NCI-H774 (cell line): ENCODE data around the gene ADAMTS2.

Source experiments
- DNase-seq: peaks from one replicate; lab custom pipeline; 2025; lab: John Stamatoyannopoulos, UW

The ADAMTS2 gene

DNA sequence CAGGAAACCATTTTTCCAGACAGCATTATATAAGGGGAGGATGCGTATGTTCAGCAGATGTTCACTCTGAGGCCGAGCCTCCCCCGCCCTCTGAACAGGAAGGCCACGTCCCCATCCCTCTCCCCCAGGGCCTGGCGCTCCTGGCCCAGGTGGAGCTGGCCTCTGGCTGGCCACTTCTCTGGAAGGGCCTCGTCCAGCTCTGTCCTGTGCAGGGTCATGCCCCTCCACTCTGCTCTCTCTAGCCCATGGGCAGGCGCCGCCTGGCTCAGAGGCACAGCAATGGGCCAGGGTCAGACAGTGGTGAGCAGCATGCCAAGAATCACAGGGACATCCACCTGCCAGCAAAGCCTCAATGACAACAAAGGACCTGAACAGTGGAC is 34.2 kb downstream of the ADAMTS2 start:
- DNase-seq = no peak

DNA sequence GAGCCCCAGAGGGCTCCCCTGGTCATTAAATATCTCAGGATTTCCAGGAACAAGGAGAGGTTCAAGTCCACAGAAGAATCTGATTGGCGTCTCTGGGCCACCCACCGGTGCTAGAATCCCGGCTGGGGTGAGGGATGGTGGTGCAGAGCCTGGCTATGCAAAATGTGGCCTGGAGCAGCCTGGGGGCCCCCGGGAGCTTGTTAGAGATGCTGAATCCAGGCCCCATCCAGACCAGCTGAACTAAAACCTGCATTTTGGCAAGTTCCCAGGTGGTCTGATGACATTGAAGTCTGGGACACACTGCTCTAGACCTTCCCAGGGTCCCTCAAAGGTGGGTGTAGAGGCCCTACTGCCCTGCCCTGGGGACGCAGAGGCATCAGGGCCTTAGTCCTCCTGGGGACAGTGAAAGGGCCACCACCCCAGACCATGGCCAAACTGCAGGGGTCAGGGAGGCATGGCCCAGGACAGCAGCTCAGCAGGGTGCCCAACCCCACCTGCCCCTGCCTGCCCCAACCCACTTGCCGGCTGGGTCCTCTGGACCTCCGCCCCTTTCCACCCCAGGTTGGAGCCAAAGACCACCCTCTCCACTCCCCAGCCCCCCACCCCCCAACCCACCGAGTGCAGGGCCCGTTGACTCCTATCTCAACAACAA is 34.7 kb downstream of the ADAMTS2 start:
- no peak for DNase-seq

DNA sequence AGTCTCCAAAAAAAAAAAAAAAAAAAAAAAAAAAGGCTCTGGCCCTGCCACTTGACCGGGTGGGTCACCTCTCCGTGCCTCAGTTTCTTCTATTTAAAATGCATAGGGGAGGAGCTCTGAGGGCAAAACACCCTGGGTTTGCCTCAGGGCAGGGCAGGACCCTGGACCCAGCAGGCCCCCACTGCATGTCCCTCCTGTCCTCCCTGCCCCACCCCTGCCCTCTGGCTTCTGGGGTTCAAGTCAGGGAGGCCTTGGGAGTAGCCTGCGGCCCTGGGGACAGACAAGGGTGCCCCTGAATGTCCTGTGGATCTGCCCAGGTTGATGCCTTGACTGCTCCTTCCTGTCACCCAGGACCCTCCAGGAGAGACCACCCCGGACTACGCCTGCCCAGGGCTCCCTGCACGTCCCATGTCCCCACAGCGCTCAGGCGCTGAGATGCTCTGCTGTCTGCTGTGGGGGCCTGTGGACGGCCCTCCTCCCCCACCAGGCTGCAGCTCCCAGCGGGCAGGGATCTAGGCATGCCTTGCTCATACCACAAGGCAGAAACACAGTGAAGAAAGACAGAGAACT is 35.4 kb downstream of the ADAMTS2 start:
- DNase-seq = no peak

DNA sequence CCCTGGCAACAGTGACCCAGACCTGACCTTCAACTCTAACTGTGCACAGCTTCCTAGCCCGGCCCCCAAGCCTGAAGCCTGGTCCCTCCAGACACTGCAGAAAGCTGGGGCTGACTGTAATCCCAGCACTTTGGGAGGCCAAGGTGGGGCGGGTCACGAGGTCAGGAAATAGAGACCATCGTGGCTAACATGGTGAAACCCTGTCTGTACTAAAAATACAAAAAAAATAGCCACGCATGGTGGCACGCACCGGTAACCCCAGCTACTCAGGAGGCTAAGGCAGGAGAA is 35.9 kb downstream of the ADAMTS2 start:
- no peak for DNase-seq

DNA sequence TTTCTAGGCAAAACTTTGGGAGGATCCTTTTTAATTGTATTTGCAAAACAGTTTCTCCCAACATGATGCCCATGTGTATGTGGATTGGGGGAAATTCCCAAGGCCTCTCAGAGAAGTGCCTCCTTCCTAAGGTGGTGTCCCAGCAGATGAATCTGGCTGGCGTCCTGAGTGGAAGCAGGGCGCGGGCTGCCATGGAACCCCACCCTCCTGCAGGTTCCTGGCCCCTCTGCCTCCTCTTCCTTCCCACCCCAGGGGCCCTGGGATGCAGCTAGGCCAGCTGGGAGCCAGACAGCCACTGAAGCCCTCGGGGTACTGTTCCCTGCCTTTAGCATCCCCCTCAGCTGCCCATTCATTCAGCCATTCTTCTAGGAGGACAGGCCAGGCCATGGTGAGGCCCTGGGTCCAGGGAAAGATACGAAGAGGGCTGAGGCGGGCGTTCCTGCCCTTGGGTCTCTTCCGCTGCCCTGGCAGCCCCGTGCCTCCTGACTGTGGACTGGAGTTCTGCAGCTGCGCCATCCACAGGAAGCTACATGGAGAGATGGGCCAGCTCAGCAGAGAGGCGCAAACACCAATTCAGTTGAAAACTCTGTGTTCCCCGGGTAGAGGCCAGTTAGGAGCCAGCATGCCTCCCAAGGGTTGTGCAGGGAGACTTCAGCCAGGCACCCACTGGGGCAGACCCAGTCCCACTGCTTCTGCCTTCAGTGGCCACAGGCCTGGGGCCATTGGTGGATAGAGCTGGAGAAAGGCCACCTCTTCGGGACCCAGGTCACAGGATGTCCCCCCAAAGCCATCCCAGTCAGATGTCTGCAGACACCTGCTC is 36.5 kb downstream of the ADAMTS2 start:
- DNase-seq = no peak

DNA sequence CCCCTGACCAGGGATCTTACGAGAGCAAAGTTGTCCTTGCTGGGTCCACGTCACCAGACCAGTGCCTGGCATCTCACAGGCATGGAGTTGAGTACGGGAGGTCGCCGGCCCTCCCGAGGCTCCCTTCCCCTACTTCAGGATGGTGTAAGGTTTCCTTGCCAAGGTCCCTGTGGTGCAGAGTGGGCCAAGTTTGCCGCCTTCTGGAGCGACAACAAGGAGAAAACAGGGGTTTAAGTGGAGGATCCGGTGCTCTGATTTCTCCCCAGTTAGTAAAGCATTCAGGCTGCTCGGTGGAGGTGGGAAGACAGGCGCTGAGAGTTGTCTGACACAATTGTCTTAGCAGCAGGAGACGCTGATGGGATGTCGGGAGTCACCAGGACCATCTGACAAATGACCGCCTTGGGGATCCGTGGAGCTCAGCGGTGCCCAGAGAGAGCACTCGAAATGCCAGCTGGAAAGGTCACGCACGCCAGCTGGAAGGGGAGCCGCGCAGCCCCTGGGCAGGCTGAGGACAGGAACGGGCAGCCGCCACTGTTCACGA is 37.3 kb downstream of the ADAMTS2 start:
- DNase-seq = no peak

DNA sequence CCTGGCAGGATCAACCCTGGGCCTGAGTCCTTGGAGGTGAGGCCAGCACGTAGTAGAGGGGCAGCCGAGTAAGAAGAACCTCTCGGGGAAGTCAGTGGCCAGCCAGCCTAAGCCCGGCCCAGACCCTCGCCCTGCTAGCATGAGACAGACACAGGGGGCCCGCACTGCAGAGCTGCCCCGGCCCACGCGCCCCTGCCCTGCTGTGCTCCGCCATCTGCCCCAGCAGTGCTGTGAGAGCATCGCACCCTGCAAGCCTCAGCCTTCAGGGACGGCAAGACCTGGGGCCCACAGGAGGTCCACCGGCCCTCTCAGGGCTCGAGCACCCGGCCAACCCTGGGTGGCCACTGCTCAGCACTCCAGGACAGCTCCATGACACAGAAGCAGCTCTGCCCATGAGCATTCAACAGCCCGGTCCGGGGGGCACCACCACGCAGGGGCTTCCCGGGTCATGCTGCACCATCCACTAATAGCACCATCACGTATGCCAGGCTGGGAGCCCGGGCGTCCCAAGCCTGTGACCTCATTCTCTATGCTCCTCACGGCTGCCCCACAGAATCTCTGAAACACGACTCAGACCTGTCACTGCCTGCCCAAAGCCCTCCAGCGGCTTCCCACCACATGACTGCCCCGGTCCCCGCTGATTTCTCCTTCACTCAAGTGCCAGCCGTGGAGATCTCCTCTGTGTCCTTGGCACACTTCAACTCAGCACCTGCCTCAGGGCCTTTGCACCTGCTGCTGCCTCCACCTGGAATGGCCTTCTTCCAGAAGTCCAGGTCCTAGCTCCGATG is 38.1 kb downstream of the ADAMTS2 start:
- no peak for DNase-seq

DNA sequence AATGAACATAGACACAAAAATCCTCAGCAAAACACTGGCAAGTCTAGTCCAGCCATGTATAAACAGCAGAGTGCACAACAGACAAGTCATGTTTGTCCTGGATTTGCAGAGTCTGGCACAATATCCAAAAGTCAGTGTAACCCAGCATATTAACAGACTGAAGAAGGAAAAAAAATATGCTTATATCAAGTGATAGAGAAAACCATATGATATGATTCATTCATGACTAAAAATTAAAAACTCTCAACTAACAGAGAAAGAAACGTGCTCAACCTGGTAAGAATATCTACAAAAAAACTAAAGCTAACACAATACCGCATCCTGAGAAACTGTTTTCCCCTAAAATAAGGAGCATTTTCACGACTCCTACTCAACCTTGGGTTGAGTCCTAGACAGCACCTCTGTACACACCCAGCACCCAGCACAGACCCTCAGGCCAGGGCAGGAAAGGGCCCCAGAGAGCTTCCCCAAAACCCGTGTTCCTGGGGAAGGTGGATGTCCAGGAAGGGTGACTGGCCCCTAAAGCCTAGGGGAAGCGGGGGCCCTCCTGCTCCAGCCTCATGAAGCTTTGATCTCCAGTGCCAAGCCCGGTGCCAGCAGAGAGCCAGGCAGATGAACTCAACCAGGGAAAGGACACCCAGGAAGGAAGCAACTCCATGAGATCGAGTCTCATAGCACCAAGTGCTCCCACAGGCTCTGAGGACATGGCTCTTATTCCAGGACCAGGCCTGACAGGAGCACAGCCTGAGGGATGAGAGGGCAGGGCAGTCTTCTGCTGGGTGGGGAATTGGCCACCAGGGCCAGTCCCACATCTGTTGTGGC is 38.9 kb downstream of the ADAMTS2 start:
- no peak for DNase-seq

DNA sequence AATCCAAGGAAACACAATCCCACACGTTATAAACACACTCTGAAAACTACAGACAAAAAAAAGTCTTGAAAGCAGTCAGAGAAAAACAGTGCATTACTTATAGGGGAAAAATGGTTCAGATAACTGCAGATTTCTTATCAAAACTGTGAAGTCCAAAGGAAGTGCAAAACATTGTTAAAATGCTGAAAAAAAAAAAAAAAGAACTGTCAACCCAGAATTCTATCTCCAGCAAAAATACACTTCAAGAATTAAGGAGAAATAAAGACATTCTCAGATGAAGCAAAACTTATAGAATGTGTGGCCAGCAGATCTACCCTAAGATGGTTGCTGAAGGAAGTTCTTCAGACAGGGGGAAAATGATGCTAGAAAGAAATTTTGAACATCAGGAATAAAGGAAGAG is 40.4 kb downstream of the ADAMTS2 start:
- DNase-seq = no peak

DNA sequence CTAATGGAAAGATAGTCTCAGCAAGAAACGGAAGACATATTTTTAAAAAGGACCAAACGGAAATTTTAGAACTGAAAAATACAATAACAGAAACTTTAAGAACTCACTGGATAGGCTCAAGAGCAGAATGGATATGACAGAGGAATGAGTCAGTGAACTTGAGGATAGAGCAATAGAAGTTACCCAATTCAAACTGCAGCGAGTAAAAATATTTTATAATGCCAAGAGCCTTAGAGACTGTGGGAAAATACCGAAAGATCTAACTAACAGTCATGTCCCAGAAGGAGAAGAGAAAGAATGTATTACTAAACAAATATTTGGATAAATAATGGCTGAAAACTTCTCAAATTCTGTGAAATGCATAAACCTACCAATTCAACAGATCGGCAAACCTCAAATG is 40.8 kb downstream of the ADAMTS2 start:
- DNase-seq = no peak

DNA sequence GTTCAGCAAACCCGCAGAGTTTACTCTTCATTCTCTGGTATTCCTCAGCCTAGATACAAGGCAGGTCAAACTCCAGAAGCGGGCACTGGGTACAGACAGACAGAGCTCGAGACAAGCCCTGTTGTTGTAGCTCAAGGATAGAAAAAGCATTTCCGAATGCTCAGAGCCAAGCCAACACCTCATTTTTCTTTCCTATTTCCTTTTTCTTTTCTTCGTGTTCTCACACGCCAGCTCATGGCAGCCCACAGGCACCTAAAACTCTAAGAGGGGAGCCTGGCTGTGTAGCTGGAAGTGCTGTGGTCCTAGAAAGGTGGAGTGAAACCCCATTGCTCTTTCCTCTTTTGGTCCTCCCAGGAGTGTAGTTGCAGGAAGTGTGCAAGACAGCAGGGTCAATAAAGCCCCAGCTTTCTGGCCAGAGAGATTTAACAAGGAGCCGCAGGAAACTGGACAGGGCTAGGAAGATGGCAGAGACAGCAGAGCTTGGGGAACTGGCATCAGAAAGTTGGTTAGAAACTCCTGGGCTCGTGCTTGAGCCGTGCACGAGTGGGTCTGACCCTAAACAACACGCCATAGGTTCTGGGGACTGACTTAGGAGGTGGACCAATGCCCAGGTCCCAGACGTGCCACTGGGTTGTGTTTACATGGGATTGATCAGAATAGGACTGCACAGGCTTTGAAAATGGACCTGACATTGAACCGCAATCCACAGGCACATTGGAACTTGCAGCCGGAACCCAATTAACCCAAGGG is 41.6 kb downstream of the ADAMTS2 start:
- no peak for DNase-seq

DNA sequence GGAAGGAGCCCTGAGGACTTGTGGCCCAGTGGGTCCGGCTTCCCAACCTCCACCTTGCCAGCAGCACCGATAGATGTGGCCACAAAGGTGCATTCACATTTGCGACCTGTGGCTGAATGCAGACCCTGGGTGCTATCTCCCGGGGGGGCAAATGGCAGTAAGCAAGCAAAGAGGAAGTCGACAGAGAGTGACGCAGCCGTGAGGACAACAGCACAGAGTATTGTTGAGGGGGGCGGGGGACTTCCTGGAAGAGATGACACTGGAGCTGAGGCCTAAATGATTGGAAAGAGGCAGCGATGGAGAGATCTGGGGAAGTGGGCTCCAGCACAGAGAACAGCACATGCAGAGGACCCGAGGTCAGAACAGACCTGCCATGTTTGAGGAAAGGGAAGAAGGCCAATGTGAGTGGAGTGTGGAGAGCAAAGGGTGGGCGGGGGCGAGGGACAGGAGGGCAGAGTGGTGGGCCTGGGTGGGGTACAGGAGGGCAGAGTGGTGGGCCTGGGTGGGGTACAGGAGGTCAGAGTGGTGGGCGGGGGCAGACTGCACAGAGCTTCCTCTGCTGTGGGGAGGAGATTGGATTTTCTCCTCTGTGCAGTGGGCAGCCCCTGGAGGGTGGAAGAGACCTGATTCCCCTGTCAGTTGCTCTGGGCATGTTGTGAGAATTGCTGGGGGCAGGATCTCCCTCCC is 42.6 kb downstream of the ADAMTS2 start:
- no peak for DNase-seq

DNA sequence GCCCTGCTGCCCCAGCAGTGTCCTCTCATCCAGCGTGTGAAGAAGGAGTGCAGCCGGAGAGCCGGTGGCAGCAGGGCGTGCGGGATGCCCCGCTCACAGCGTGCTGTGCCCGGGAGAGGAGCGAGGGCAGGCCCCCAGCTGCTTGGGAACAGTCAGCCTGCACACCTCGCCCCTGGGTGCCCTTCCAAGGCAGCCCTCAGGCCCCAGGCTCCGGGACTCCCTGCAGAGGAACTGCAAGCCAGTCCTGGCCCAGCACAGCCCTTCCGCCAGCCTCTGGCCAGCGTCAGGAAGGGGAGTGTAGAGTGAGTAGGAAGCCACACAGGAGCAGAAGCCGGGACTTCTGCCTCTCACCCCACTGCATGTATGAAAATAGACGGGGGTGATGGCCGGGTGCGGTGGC is 43.5 kb downstream of the ADAMTS2 start:
- no peak for DNase-seq

DNA sequence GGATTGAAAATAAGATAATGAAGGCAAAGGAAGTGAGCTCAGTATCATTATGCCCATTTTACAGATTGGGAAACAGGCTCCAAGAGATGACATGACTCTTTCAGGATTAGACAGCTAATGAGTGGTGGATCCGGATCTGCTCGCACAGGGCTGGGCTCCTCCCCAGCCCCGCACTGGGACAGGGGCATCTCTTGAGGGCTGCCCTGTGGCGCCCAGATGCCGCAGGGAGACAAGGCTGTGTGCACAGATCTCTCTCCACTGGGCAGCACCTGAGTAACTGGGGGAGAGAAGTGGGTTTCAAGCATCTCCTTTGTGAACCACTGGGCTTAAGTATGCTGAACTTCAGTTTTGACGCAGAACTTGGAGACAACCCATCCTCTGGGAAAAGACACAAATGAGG is 43.9 kb downstream of the ADAMTS2 start:
- no peak for DNase-seq

DNA sequence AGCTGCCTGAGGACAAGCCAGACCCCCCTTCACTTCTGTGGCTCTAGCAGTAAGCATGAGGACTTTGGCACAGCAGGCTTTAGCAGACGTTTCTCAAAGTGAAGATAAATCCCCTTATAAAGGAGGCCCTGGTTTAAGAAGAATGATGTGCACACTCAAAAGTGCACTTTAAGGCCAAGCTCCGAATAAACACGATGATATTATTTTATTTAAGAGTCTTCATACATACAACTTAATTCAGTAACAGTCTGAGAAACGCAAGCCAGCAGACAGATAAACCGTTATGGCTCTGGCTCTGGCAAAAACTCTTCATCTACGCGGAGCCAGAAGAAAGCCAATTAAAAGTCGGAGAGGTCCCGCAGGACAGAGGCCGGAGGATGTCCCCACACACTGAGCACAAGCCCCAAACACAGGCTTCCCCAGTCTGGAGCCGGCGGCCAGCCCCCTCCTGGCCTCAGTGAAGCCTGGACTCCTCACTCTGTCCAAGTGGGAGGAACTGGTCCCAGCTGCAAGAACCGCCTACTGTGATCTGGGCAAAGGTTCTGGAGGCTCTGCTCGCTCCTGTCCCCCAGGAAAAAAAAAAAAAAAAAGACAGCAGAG is 44.6 kb downstream of the ADAMTS2 start:
- no peak for DNase-seq

DNA sequence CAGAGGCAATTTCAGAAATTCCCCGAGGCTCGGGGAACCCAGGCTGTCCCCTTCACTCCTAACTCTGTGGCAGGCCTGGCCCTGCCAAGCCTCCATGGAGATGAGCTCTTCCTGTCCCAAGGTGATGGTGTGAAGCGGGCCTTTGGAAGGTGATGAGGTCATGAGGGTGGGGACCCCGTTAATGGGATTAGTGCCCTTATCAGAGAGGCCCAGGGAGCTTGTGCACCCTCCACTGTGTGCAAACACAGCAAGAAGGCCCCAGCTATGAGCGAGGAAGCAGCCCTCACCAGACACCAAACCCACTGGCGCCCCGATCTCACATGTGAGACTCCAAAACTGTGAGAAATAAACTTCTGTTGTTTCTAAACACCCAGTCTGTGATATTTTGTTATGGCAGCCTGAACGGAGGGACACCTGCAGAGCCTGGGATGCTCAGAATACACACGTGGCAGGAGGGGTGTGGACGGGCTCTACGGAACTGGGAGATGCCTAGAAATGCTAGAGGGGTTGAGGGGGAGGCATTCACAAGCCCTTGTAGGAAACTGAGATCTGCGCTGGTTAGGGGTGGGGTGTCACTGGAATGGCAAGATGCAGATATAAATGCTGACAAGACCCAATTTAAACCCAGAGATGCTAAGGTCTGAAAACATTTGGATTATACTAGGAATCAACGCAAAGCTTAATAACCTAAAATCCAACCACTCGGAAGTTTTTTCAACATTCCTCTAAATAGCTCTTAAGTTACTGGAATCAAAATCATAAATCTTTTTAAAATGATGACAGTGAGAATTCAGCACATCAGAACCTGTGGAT is 46.9 kb downstream of the ADAMTS2 start:
- DNase-seq = no peak

DNA sequence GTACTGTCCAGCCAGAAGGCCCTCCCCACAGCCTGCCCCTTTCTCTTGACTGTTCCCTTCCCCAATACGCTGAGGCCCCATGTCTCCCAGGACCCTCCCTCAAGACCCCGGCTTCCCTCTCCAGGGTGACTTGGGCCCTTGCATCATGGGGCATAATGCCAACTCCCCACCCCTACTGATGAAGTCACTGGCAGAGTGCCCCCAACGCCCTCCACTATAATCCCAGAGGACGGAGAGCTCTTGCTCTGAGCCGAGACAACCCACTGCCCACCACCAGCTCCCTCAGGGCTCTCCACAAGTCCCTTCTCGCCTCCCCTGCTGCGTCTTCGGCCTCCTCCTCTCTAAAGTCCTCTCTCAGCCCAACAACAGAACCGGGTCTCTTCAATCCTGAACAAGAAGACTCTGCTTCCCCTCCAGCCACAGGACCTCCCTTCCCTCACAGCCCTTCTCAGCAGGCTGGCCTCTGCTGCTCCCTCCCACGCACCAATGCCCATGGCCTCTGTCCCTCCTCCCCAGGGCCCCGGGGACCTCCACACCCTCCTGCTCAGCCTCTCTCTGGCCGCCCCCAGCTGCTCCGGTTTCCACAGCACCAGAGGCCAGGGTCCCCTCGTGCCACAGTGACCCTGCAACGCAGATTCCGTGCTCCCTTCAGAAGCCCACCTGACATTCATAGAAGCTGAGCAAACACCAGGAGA is 47.6 kb downstream of the ADAMTS2 start:
- no peak for DNase-seq

DNA sequence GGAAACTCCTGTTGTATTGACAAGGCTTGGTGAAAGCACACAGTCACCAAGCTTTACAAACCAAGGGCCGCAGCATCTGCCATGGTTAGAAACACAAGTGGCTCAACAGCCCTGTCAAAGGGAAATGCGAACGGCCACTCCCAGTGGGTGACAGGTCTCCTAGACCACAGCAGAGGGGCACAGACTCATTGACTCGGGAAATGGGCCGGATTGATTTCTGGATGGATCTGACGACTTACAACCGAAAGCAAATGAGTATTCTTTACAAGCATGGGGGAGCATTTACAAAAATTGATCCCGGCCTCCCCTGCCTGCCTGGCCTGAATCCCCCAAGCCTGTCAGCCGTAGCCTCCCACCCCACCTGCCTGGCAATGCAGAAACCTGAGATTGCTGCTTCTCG is 48.2 kb downstream of the ADAMTS2 start:
- no peak for DNase-seq
